GM18873 (cell line): ENCODE results near the gene TBC1D23.
"Not testable (repeated sequence)": the region's sequence is repeated elsewhere in the genome, so short reads cannot be mapped to it uniquely, and the experiment has no call there.

Experiments used
- ATAC-seq: cut with Tn5 transposase; IDR thresholded peaks from one replicate; pipeline ENCODE4 v1.9.1; 2021; ENCODE audit warnings: mild to moderate bottlenecking, moderate library complexity, moderate number of reproducible peaks; ENCODE audit not compliant: unreplicated experiment, low FRiP score

Gene TBC1D23

GRCh38 chr3:100254168-100254777, 6.5 kb upstream of the TBC1D23 start:
- no peak for ATAC-seq

- ATAC-seq, result no peak
Measured at GRCh38 chr3:100256731-100257151, 4.1 kb upstream of the TBC1D23 start.

- no peak for ATAC-seq
Measured at GRCh38 chr3:100257586-100257985, 3.2 kb upstream of the TBC1D23 start.

GRCh38 chr3:100260081-100260684, 609 bp upstream of the TBC1D23 start:
- ATAC-seq, result no peak

- ATAC-seq, result no peak
Measured at GRCh38 chr3:100261485-100261903, 702 bp downstream of the TBC1D23 start.

GRCh38 chr3:100262925-100263324, 2.1 kb downstream of the TBC1D23 start:
- ATAC-seq, result not testable (repeated sequence)

GRCh38 chr3:100263583-100263982, 2.8 kb downstream of the TBC1D23 start:
- no peak for ATAC-seq

GRCh38 chr3:100264242-100264641, 3.5 kb downstream of the TBC1D23 start:
- no peak for ATAC-seq

GRCh38 chr3:100265016-100265415, 4.2 kb downstream of the TBC1D23 start:
- ATAC-seq, result no peak

GRCh38 chr3:100266531-100266930, 5.7 kb downstream of the TBC1D23 start:
- ATAC-seq, result no peak

- no peak for ATAC-seq
Measured at GRCh38 chr3:100268156-100268555, 7.4 kb downstream of the TBC1D23 start.

- ATAC-seq, result no peak
Measured at GRCh38 chr3:100269001-100269400, 8.2 kb downstream of the TBC1D23 start.

GRCh38 chr3:100269410-100270214, 8.8 kb downstream of the TBC1D23 start:
- ATAC-seq, result no peak

GRCh38 chr3:100270215-100270583, 9.4 kb downstream of the TBC1D23 start:
- ATAC-seq, result no peak

- no peak for ATAC-seq
Measured at GRCh38 chr3:100271522-100271921, 10.7 kb downstream of the TBC1D23 start.

GRCh38 chr3:100272797-100273611, 12.2 kb downstream of the TBC1D23 start:
- not testable (repeated sequence) for ATAC-seq

GRCh38 chr3:100274361-100274760, 13.6 kb downstream of the TBC1D23 start:
- no peak for ATAC-seq

GRCh38 chr3:100277255-100277800, 16.5 kb downstream of the TBC1D23 start:
- ATAC-seq, result no peak

GRCh38 chr3:100278910-100279309, 18.1 kb downstream of the TBC1D23 start:
- no peak for ATAC-seq

GRCh38 chr3:100288288-100288894, 27.6 kb downstream of the TBC1D23 start:
- no peak for ATAC-seq
